Hepatocyte (in vitro differentiated cells): ENCODE measurements around the gene GPBAR1. TPM values are rescaled to one million over a fixed set of nuclear protein-coding genes. Genes with fewer than 3 reads are reported as not detected.

ENCODE experiments used
- DNase-seq: peaks from one replicate; pipeline ENCODE4 v3.0.0-alpha.2; 2016; ENCODE audit warnings: low spot score
- H2AFZ ChIP-seq: fragments of 200-600 bp; sonication (generic); 2 replicates; pipeline ENCODE4 v1.6.0; 2016; ENCODE audit warnings: antibody characterized with exemption, mild to moderate bottlenecking
- H3K27ac ChIP-seq: fragments of 200-600 bp; sonication (generic); 2 replicates; pipeline ENCODE4 v1.5.1; 2016; ENCODE audit warnings: mild to moderate bottlenecking
- H3K27me3 ChIP-seq: fragments of 200-600 bp; sonication (generic); 2 replicates; pipeline ENCODE4 v1.6.1; 2016
- H3K36me3 ChIP-seq: fragments of 200-600 bp; sonication (generic); replicated peaks from 2 replicates; pipeline ENCODE4 v1.5.1; 2016; ENCODE audit warnings: low read depth; ENCODE audit not compliant: insufficient read depth
- H3K4me1 ChIP-seq: fragments of 200-600 bp; sonication (generic); 2 replicates; pipeline ENCODE4 v1.5.1; 2016; ENCODE audit warnings: mild to moderate bottlenecking, moderate library complexity; ENCODE audit not compliant: insufficient read depth
- H3K4me2 ChIP-seq: fragments of 200-600 bp; sonication (generic); 2 replicates; pipeline ENCODE4 v1.6.0; 2016
- H3K4me3 ChIP-seq: fragments of 200-600 bp; sonication (generic); 2 replicates; pipeline ENCODE4 v1.5.1; 2016; ENCODE audit warnings: mild to moderate bottlenecking
- H3K79me2 ChIP-seq: fragments of 200-600 bp; sonication (generic); 2 replicates; pipeline ENCODE4 v1.6.0; 2017; ENCODE audit warnings: mild to moderate bottlenecking
- H3K9me2 ChIP-seq: fragments of 200-600 bp; sonication (generic); replicated peaks from 2 replicates; pipeline ENCODE4 v1.6.0; 2017; ENCODE audit warnings: mild to moderate bottlenecking; ENCODE audit not compliant: insufficient read depth
- H3K9me3 ChIP-seq: fragments of 200-600 bp; sonication (generic); 2 replicates; pipeline ENCODE4 v1.5.1; 2016; ENCODE audit warnings: low read depth, mild to moderate bottlenecking
- H4K20me1 ChIP-seq: fragments of 200-600 bp; sonication (generic); 2 replicates; pipeline ENCODE4 v1.6.0; 2016; ENCODE audit warnings: mild to moderate bottlenecking; ENCODE audit not compliant: insufficient read depth, poor library complexity, severe bottlenecking
- CTCF ChIP-seq: fragments of 200-600 bp; sonication (generic); IDR thresholded peaks from 2 replicates; pipeline ENCODE4 v1.5.1; 2016; ENCODE audit warnings: antibody characterized with exemption, mild to moderate bottlenecking; ENCODE audit not compliant: poor library complexity
- EZH2 ChIP-seq: fragments of 200-600 bp; sonication (generic); IDR thresholded peaks from 2 replicates; pipeline ENCODE4 v1.6.1; 2016; ENCODE audit warnings: antibody characterized with exemption, mild to moderate bottlenecking, borderline replicate concordance
- EZH2phosphoT487 ChIP-seq: fragments of 200-600 bp; sonication (generic); IDR thresholded peaks from one replicate; pipeline ENCODE4 v1.6.1; 2018; ENCODE audit warnings: antibody characterized with exemption, mild to moderate bottlenecking, low read depth, moderate library complexity; ENCODE audit not compliant: unreplicated experiment, severe bottlenecking
- WGBS: methylation state at CpG from one replicate; pipeline ENCODE4 v1.1.6; 2016; ENCODE audit warnings: low lambda C conversion rate; ENCODE audit errors: missing lambda C conversion rate; 5-methylcytosine and 5-hydroxymethylcytosine counted together
- polyA plus RNA-seq: library from polyadenylated mRNA; unstranded; fragments of >200 nt; fragmentation: Nextera tagmentation; extraction: Ambion mirVana; gene quantifications from 2 replicates; pipeline ENCODE4 v1.2.1, GENCODE V29; 2016
- total RNA-seq: library from RNA; depleted of rRNA; stranded (reverse); fragments of >200 nt; gene quantifications from 2 replicates; pipeline ENCODE4 v1.2.3, GENCODE V29; 2014

GPBAR1 gene
- total and polyA plus RNA-seq, 2 experiments from 2014 or later: 6.1 to 23.4 TPM

GRCh38 chr2:218245214-218245613, 15.6 kb upstream of the GPBAR1 start:
- H3K9me3 ChIP-seq: no peaks in the 10 kb centered on the region
- no peaks in the 10 kb centered on the region for H3K9me2 ChIP-seq
- peaks cover 7% of the 10 kb centered on the region for H3K36me3 ChIP-seq
- no peaks in the 10 kb centered on the region for H3K4me1 ChIP-seq
- H3K4me3 ChIP-seq: no peak overlapping the region
- H3K79me2 ChIP-seq: peaks cover 26% of the 10 kb centered on the region
- H3K4me2 ChIP-seq: no peak overlapping the region
- TF ChIP-seq EZH2 (no peak), EZH2phosphoT487 (no peak), CTCF (no peak)
- no peak overlapping the region for H2AFZ ChIP-seq
- DNase-seq: no peak
- 81% methylated on average over 5 of the region's 5 CpGs for WGBS
- no peaks in the 10 kb centered on the region for H3K27me3 ChIP-seq
- H4K20me1 ChIP-seq: no peaks in the 10 kb centered on the region
- no peak overlapping the region for H3K27ac ChIP-seq

GRCh38 chr2:218249691-218250090, 11.1 kb upstream of the GPBAR1 start:
- no peaks in the 10 kb centered on the region for H3K9me2 ChIP-seq
- no peak for DNase-seq
- H3K4me2 ChIP-seq: no peak overlapping the region
- WGBS: 98% methylated on average over 13 of the region's 13 CpGs
- H4K20me1 ChIP-seq: no peaks in the 10 kb centered on the region
- no peaks in the 10 kb centered on the region for H3K4me1 ChIP-seq
- peaks cover 9% of the 10 kb centered on the region for H3K79me2 ChIP-seq
- H3K36me3 ChIP-seq: peaks cover 7% of the 10 kb centered on the region
- no peak overlapping the region for H3K4me3 ChIP-seq
- no peak overlapping the region for H2AFZ ChIP-seq
- H3K27me3 ChIP-seq: no peaks in the 10 kb centered on the region
- H3K9me3 ChIP-seq: no peaks in the 10 kb centered on the region
- no peak for TF ChIP-seq EZH2
- no peak for TF ChIP-seq CTCF
- no peak for TF ChIP-seq EZH2phosphoT487
- no peak overlapping the region for H3K27ac ChIP-seq

- H3K4me1 ChIP-seq: no peaks in the 10 kb centered on the region
- no peaks in the 10 kb centered on the region for H3K9me2 ChIP-seq
- no peaks in the 10 kb centered on the region for H3K27me3 ChIP-seq
- no peak overlapping the region for H3K4me3 ChIP-seq
- peaks cover 16% of the 10 kb centered on the region for H3K36me3 ChIP-seq
- 92% methylated on average over 7 of the region's 7 CpGs for WGBS
- no peak for DNase-seq
- no peaks in the 10 kb centered on the region for H3K9me3 ChIP-seq
- no peaks in the 10 kb centered on the region for H3K79me2 ChIP-seq
- TF ChIP-seq EZH2phosphoT487: no peak
- TF ChIP-seq EZH2: no peak
- TF ChIP-seq CTCF: no peak
- H2AFZ ChIP-seq: no peak overlapping the region
- no peaks in the 10 kb centered on the region for H4K20me1 ChIP-seq
- no peak overlapping the region for H3K4me2 ChIP-seq
- no peak overlapping the region for H3K27ac ChIP-seq
Observed at GRCh38 chr2:218252509-218253231, 8.1 kb upstream of the GPBAR1 start.
